Measurements from ENCODE around the gene SMARCA4.
"Not testable (repeated sequence)": the region's sequence is repeated elsewhere in the genome, so short reads cannot be mapped to it uniquely, and the experiment has no call there.

DNA sequence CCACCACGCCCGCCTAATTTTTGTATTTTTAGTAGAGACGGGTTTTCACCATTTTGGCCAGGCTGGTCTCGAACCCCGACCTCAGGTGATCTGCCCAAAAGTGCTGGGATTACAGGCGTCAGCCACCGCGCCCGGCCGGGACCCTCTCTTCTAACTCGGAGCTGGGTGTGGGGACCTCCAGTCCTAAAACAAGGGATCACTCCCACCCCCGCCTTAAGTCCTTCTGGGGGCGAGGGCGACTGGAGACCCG is 129.1 kb downstream of the SMARCA4 start:
- TF ChIP-seq, protein P1, sequence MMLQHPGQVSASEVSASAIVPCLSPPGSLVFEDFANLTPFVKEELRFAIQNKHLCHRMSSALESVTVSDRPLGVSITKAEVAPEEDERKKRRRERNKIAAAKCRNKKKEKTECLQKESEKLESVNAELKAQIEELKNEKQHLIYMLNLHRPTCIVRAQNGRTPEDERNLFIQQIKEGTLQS (IDR thresholded peaks at IDR 0.05): not testable (repeated sequence)
- TF ChIP-seq GABPA (IDR thresholded peaks at IDR 0.05 in 1 of 2, conservative IDR thresholded peaks at IDR 0.05 in 1 of 2); YY1 (IDR thresholded peaks at IDR 0.05); SP1 (IDR thresholded peaks at IDR 0.05); TAF1 (conservative IDR thresholded peaks at IDR 0.05); FOXA2 (IDR thresholded peaks at IDR 0.05); EGR1 (IDR thresholded peaks at IDR 0.05; ENCODE audit: low read depth in 2 of 2); JUND (IDR thresholded peaks at IDR 0.05); RAD21 (IDR thresholded peaks at IDR 0.05); HNF4A (conservative IDR thresholded peaks at IDR 0.05); NR2F2 (IDR thresholded peaks at IDR 0.05): not testable (repeated sequence)
- TF ChIP-seq, protein P2, sequence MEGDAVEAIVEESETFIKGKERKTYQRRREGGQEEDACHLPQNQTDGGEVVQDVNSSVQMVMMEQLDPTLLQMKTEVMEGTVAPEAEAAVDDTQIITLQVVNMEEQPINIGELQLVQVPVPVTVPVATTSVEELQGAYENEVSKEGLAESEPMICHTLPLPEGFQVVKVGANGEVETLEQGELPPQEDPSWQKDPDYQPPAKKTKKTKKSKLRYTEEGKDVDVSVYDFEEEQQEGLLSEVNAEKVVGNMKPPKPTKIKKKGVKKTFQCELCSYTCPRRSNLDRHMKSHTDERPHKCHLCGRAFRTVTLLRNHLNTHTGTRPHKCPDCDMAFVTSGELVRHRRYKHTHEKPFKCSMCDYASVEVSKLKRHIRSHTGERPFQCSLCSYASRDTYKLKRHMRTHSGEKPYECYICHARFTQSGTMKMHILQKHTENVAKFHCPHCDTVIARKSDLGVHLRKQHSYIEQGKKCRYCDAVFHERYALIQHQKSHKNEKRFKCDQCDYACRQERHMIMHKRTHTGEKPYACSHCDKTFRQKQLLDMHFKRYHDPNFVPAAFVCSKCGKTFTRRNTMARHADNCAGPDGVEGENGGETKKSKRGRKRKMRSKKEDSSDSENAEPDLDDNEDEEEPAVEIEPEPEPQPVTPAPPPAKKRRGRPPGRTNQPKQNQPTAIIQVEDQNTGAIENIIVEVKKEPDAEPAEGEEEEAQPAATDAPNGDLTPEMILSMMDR (IDR thresholded peaks at IDR 0.05; ENCODE audit: low read depth, low read length, missing input control): not testable (repeated sequence)
- TF ChIP-seq, protein P3, sequence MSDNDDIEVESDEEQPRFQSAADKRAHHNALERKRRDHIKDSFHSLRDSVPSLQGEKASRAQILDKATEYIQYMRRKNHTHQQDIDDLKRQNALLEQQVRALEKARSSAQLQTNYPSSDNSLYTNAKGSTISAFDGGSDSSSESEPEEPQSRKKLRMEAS (IDR thresholded peaks at IDR 0.05): not testable (repeated sequence)
- TF ChIP-seq, protein P4, sequence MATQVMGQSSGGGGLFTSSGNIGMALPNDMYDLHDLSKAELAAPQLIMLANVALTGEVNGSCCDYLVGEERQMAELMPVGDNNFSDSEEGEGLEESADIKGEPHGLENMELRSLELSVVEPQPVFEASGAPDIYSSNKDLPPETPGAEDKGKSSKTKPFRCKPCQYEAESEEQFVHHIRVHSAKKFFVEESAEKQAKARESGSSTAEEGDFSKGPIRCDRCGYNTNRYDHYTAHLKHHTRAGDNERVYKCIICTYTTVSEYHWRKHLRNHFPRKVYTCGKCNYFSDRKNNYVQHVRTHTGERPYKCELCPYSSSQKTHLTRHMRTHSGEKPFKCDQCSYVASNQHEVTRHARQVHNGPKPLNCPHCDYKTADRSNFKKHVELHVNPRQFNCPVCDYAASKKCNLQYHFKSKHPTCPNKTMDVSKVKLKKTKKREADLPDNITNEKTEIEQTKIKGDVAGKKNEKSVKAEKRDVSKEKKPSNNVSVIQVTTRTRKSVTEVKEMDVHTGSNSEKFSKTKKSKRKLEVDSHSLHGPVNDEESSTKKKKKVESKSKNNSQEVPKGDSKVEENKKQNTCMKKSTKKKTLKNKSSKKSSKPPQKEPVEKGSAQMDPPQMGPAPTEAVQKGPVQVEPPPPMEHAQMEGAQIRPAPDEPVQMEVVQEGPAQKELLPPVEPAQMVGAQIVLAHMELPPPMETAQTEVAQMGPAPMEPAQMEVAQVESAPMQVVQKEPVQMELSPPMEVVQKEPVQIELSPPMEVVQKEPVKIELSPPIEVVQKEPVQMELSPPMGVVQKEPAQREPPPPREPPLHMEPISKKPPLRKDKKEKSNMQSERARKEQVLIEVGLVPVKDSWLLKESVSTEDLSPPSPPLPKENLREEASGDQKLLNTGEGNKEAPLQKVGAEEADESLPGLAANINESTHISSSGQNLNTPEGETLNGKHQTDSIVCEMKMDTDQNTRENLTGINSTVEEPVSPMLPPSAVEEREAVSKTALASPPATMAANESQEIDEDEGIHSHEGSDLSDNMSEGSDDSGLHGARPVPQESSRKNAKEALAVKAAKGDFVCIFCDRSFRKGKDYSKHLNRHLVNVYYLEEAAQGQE (IDR thresholded peaks at IDR 0.05): not testable (repeated sequence)

All from liver (tissue), 3 donors.